HG02588 (cell line): ENCODE measurements around the gene TNRC6A.

Experiments
- ATAC-seq: cut with Tn5 transposase; IDR thresholded peaks from one replicate; pipeline ENCODE4 v1.9.1; 2021; ENCODE audit warnings: mild to moderate bottlenecking, moderate library complexity; ENCODE audit not compliant: unreplicated experiment

TNRC6A gene

DNA sequence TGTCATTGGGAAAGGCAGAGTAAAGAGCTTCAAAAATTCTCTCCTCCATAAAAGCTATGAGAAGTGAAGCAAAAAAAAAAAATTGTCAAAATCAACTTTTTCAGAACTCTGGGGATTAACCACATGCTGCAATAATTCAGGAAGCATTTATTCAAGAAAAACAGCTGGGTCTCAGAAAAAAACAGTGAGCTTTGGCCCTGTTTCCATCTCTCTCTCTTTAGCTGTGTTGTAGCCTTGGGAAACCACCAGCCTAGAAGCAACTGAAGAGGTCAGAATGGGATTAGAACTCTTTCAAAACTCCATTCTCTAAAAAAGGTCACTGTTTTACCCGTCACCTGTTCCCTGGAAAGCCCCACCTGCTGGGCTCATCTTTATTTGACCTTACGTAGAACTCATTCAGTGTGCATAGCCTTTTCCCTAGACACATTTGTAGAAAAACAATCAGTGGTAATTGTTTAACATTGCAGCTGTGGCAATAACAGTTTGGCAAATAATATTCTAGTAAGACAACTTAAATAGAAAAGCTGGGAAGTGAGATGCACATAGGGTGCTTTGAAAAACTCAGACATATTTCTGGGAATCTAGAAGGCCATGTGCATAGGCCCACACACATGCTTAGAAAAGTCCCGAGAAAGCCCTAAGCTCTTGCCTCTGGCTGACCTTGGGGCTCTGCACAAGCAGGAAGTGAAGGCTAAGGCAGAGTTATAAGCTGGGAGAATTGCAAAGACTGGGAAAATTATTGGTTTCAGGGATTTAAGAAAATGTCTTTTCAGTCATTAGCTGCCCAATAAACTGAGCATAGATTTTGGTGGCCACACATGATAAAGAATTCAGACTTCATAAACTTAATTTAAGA is 134.4 kb downstream of the TNRC6A start:
- ATAC-seq = no peak

- ATAC-seq = no peak
Measured at GRCh38 chr16:24869033-24869432, 139.6 kb downstream of the TNRC6A start.

DNA sequence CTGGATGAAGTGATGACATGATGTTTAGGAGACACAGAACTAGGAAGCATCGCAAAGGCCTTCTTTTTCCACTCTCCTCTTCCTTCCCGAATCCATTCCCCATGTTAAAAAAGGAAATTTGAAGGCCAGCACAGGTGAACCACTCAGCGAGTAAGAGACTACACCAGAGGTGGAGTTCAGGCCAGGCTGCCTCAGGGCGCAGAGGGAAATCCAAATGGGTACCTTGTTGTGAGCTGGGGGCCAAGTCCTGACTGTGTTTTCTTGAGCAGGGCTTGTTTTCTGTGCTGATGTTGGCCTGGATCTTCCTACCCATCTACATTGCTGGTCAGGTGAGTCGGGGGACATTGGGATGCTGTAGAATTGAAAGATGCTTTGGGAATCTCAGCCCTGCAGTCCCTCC is 142.4 kb downstream of the TNRC6A start:
- no peak for ATAC-seq

DNA sequence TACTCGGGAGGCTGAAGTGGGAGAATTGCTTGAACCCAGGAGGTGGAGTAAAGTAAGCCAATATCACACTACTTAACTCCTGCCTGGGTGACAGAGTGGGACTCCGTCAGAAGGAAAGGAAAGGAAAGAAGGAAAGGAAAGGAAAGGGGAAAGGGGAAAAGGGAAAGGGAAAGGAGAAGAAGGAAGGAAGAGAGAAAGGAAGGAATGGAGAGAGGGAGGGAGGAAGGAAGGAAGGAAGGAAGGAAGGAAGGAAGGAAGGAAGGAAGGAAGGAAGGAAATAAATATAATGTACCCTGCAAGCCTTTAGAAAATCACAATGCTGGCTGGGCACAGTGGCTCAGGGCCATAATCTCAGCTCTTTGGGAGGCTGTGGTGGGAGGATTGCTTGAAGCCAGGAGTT is 143.6 kb downstream of the TNRC6A start:
- no peak for ATAC-seq

DNA sequence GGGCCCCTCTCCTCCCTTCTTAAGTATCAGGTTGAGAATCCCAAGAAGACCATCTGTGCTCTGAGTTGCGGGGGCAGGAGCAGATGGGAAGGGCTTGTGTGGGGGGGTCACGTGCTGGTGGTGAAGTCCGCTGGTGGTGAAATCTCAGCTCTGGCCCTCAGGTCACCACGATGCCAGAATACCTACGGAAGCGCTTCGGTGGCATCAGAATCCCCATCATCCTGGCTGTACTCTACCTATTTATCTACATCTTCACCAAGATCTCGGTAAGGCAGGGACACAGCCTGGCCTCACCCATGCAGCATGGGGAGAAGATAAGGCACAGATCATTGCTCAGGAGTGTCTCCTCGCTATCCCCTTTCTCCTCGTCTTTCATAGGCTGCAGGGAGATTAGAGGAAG is 146.0 kb downstream of the TNRC6A start:
- no peak for ATAC-seq
